ENCODE data around the gene TIGD3.

DNA sequence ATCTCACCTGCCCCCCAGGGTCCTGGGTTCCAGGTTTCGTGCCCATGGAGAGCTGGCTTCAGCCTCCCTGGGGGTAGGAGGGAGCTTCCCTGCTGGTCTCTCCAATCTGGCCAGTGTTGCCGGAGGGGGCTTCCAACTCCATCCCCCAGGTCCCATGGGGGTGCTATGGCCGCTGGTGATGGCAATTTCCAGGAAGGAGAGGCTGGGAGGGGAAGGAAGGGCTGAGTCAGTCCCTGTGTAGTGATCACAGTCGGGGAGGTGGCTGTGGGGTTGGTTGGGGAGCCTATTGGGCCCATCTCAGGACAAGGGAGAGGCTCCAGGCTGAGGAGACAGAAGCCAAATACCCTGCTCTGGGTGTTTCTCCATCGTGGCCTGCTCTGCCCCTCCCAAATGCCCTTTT, 45.5 kb upstream of the TIGD3 start:
- TF ChIP-seq, protein P1, sequence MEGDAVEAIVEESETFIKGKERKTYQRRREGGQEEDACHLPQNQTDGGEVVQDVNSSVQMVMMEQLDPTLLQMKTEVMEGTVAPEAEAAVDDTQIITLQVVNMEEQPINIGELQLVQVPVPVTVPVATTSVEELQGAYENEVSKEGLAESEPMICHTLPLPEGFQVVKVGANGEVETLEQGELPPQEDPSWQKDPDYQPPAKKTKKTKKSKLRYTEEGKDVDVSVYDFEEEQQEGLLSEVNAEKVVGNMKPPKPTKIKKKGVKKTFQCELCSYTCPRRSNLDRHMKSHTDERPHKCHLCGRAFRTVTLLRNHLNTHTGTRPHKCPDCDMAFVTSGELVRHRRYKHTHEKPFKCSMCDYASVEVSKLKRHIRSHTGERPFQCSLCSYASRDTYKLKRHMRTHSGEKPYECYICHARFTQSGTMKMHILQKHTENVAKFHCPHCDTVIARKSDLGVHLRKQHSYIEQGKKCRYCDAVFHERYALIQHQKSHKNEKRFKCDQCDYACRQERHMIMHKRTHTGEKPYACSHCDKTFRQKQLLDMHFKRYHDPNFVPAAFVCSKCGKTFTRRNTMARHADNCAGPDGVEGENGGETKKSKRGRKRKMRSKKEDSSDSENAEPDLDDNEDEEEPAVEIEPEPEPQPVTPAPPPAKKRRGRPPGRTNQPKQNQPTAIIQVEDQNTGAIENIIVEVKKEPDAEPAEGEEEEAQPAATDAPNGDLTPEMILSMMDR (IDR thresholded peaks at IDR 0.05), result no peak
- TF ChIP-seq POLR2A (IDR thresholded peaks at IDR 0.05), result no peak

All from lower leg skin (tissue), 3 donors.